Stomach smooth muscle (tissue), 2 donors: ENCODE data around the gene ZNF584.
"Not testable (repeated sequence)": the region's sequence is repeated elsewhere in the genome, so short reads cannot be mapped to it uniquely, and the experiment has no call there.

Source experiments
- H3K27ac ChIP-seq: one replicate; pipeline ENCODE4 v1.7.0; 2013; ENCODE audit warnings: mild to moderate bottlenecking, low read length, inconsistent platforms
- H3K27me3 ChIP-seq, 2 donors: one replicate each; pipeline ENCODE4 v1.7.0; 2013; ENCODE audit warnings: low read length in 2 of 2; ENCODE audit not compliant: insufficient read depth in 2 of 2, control insufficient read depth in 1 of 2
- H3K36me3 ChIP-seq, 2 donors: one replicate each; pipeline ENCODE4 v1.7.0; 2013; ENCODE audit warnings: low read length in 2 of 2; ENCODE audit not compliant: control insufficient read depth in 2 of 2, insufficient read depth in 2 of 2
- H3K4me1 ChIP-seq: one replicate; pipeline ENCODE4 v1.7.0; 2013; ENCODE audit warnings: low read length; ENCODE audit not compliant: control insufficient read depth, insufficient read depth
- H3K4me3 ChIP-seq, 2 donors: one replicate each; pipeline ENCODE4 v1.7.0; 2013; ENCODE audit warnings: low read length in 2 of 2
- H3K9ac ChIP-seq, 2 donors: one replicate each; pipeline ENCODE4 v1.7.0; 2013; ENCODE audit warnings: low read length in 2 of 2, mild to moderate bottlenecking in 1 of 2
- H3K9me3 ChIP-seq, 2 donors: one replicate each; pipeline ENCODE4 v1.7.0; 2013; ENCODE audit warnings: low read length in 2 of 2; ENCODE audit not compliant: control insufficient read depth in 2 of 2
- donor health status: healthy.
- donor health status: Pancreatic carcinoma.

ZNF584 gene

DNA sequence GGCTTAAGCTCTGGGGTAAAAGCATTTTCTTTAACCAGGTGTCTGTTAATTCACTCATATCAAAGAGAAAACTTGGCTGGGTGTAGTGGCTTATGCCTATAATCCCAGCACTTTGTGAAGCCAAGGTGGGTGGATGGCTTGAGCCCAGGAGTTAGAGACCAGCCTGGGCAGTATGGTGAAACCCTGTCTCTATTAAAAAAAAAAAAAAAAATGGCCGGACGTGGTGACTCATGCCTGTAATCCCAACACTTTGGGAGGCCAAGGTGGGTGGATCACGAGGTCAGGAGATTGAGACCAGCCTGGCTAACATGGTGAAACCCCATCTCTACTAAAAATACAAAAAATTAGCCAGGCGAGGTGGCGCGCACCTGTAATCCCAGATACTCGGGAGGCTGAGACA, 31.7 kb upstream of the ZNF584 start:
- not testable (repeated sequence) for H3K4me3 ChIP-seq

GRCh38 chr19:58379246-58379645, 29.2 kb upstream of the ZNF584 start:
- H3K27ac ChIP-seq, result no peak overlapping the region

More for the DNA sequence above, 31.7 kb upstream of the ZNF584 start:
- H3K36me3 ChIP-seq, H3K9ac ChIP-seq, H3K9me3 ChIP-seq, H3K27me3 ChIP-seq, H3K27ac ChIP-seq: not testable (repeated sequence)
- H3K4me1 ChIP-seq, result peaks cover 16% of the 10 kb centered on the region

DNA sequence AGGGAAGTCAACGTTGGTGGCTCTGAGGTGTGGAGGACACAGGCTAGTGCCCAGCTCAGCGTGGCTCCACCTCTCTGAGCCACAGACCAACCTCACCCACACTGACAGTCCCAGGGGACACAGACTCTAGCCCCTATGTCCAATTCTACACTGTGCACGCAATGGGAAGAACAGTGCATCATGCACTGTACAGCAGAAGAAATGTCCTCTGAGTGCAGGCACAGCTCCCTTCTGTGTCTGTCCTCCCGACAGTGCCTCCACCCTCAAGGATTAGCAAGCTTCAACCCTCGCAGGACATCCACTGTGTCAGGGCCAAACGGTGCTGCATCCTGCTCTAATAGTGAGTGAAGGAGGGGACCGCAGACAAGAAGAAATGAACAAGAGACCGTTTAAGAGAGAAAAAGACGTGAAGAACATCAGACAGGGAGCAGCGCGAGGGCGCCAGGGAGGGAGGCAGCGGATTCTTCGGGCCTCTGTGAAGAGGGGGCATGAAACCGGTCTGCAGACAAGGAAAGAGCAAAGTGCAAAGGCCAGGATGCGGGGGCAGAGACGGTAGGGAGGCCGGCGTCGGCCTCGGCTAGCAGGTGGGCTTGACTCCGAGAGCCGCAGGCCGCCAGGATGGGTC, 28.3 kb upstream of the ZNF584 start:
- H3K36me3 ChIP-seq, result no peaks in the 10 kb centered on the region
- H3K9ac ChIP-seq, result peak overlapping the region; percentile 83 to 87
- H3K4me1 ChIP-seq, result peaks cover 20% of the 10 kb centered on the region
- peak overlapping the region; percentile 78 to 85 for H3K4me3 ChIP-seq
- no peaks in the 10 kb centered on the region for H3K27me3 ChIP-seq
- H3K27ac ChIP-seq, result peak overlapping the region; percentile 92
- no peaks in the 10 kb centered on the region for H3K9me3 ChIP-seq

More at GRCh38 chr19:58379246-58379645, 29.2 kb upstream of the ZNF584 start:
- H3K9me3 ChIP-seq, result no peaks in the 10 kb centered on the region
- no peak overlapping the region for H3K9ac ChIP-seq
- no peaks in the 10 kb centered on the region for H3K27me3 ChIP-seq
- H3K4me3 ChIP-seq, result peak overlapping the region in 1 of 2 donors; percentile 85
- H3K36me3 ChIP-seq, result no peaks in the 10 kb centered on the region
- peaks cover 20% of the 10 kb centered on the region for H3K4me1 ChIP-seq

GRCh38 chr19:58380662-58381459, 27.6 kb upstream of the ZNF584 start, which contains the start of gene ZNF837:
TSS of gene ZNF837 (minus strand) at chr19:58381030. CDS start at chr19:58369332, 11,698 bp downstream.
- Histone ChIP-seq H3K9ac (peak within 1 kb of the TSS; percentile 83 to 87), H3K4me3 (peak within 1 kb of the TSS; percentile 78 to 85), H3K4me1 (peaks cover 27% of the 10 kb centered on the region), H3K9me3 (no peaks in the 10 kb centered on the region), H3K27ac (peak within 1 kb of the TSS; percentile 92), H3K36me3 (no peaks in the 10 kb centered on the region), H3K27me3 (no peaks in the 10 kb centered on the region)

DNA sequence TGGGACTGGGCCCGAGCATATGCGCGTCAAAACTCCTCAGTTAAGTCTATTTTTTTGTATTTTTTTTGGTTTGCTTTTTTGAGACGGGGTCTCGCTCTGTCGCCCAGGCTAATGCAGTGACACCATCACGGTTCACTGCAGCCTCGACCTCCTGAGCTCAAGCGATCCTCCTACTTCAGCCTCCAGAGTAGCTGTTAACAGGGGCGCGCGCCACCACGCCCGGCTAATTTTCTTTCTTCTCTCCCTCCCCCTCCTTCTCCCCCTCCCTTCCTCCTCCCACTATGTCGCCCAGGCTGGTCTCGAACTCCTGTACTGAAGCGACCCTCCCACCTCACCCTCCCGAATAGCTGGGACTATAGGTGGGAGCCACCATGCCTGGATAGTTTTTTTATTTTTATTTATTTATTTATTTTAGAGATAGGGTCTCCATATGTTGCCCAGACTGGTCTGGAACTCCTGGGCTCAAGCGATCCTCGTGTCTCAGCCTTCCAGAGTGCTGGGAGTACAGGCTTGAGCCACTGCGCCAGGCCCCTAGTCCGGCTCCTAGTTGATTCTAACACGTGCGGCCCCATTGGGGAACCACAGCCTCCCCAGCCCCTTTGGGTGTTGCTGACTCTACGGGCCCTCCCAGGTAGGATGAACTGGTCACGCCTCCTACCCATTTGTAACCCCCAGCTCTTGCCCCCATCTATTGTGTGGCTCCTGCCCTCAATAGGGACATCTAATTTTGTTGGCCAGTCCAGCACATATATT, 26.8 kb upstream of the ZNF584 start:
- Histone ChIP-seq H3K9me3 (no peaks in the 10 kb centered on the region), H3K4me1 (peaks cover 35% of the 10 kb centered on the region), H3K27me3 (no peaks in the 10 kb centered on the region), H3K4me3 (peak overlapping the region; percentile 78 to 85), H3K36me3 (no peaks in the 10 kb centered on the region), H3K27ac (peak overlapping the region; percentile 92), H3K9ac (peak overlapping the region; percentile 65 to 66)

DNA sequence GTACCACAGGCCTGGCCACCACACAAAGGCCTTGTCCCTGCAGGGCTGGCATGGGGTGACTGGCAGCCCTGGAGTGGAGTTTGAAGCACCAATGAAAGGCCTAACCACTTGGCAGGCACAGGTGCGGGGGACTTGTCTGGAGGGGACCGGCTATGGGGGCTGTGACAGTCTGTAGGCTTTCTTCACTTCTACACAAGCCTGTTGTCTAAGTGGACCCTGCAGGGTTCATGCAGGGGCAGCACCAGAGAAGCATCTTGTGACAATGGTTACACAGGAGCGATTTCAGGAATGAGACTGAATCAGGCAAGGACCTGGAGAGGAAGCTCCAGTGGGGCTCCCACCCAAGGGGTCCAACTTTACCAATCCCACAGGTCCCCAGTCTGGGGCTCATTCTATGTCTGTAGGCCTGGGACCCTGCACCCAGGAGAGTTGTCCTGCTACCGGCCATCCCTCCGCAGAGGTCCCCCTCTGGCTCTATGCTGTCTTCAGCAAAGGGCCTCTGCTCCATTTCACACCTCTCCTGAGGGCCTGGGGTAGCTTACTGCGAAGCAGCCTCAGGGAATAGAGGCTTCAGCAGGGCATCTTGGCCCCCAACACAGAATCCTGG, 25.3 kb upstream of the ZNF584 start:
- Histone ChIP-seq H3K36me3 (peaks cover 0 to under 1% of the 10 kb centered on the region in 2 donors), H3K9me3 (no peaks in the 10 kb centered on the region), H3K27ac (no peak overlapping the region), H3K4me3 (no peak overlapping the region), H3K4me1 (peaks cover 44% of the 10 kb centered on the region), H3K9ac (no peak overlapping the region), H3K27me3 (no peaks in the 10 kb centered on the region)

- Histone ChIP-seq H3K4me1 (peaks cover 34% of the 10 kb centered on the region), H3K36me3 (peaks cover 2 to 10% of the 10 kb centered on the region in 2 donors), H3K4me3 (peak overlapping the region; percentile 76 to 93), H3K27ac (peak overlapping the region; percentile 96), H3K9me3 (no peaks in the 10 kb centered on the region), H3K9ac (peak overlapping the region; percentile 95 to 97), H3K27me3 (no peaks in the 10 kb centered on the region)
These were observed 23.0 kb upstream of the ZNF584 start for GRCh38 chr19:58385313-58385890.

GRCh38 chr19:58385891-58386575, 22.4 kb upstream of the ZNF584 start:
- H3K4me3 ChIP-seq, result peak overlapping the region; percentile 76 to 93
- peak overlapping the region; percentile 95 to 97 for H3K9ac ChIP-seq
- no peaks in the 10 kb centered on the region for H3K27me3 ChIP-seq
- H3K27ac ChIP-seq, result peak overlapping the region; percentile 96
- H3K9me3 ChIP-seq, result no peaks in the 10 kb centered on the region
- peaks cover 6 to 10% of the 10 kb centered on the region in 2 donors for H3K36me3 ChIP-seq
- peaks cover 35% of the 10 kb centered on the region for H3K4me1 ChIP-seq

DNA sequence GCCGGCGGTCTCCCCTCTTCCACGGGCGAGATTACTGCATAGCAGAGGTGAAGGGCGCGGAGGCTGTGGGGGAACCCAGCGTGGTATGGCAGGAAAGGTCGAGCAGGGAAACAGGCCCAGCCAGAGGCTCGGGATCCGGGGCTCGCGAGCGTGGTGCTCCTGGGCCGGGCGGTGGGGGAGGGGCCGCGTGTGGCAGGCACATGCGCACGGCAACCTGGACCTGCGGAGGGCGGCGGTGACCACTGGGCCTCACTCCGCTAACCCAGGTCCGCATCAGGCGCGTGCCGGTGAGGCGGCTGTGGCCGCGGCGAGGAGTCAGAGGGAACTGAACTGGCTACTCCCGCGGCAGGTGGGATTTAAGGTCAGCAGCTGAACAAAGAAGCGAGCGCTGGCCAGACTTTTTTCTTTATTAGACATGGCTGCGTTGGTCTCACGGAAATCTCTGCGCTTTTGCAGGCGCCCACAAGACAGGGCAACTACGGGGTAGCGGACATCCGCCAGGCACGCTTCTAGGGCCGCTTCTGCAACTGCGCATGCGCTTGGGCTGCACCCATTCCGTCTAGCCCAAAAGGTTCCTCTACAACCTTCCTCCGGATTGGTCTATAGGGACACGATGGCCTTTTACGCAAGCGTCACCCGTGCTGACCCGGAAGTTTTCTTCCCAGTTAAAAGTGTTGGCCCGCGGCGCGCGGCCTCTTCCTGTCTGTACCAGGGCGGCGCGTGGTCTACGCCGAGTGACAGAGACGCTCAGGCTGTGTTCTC, 21.7 kb upstream of the ZNF584 start, which contains the start of gene RPS5:
RPS5 (plus strand) TSS at position 694 of the 762 bp plus-strand sequence. CDS start 869 bp downstream, outside the sequence.
- peak within 1 kb of the TSS; percentile 96 for H3K27ac ChIP-seq
- H3K4me1 ChIP-seq, result peaks cover 31% of the 10 kb centered on the region
- H3K27me3 ChIP-seq, result no peaks in the 10 kb centered on the region

More for the DNA sequence above, 21.7 kb upstream of the ZNF584 start, which contains the start of gene RPS5:
- H3K9ac ChIP-seq, result peak within 1 kb of the TSS; percentile 95 to 97
- H3K4me3 ChIP-seq, result peak within 1 kb of the TSS; percentile 93 to 99
- H3K9me3 ChIP-seq, result no peaks in the 10 kb centered on the region
- peaks cover 6 to 10% of the 10 kb centered on the region in 2 donors for H3K36me3 ChIP-seq
